IMR-90 (cell line): ENCODE measurements around the gene MOB3B. TPM values are rescaled to one million over a fixed set of nuclear protein-coding genes. Genes with fewer than 3 reads are reported as not detected.

ENCODE experiments used
- ATAC-seq: fragments of 200-7000 bp; cut with Tn5 transposase; 2 replicates; pipeline ENCODE4 v1.9.1; 2020; ENCODE audit warnings: low read depth, mild to moderate bottlenecking, moderate library complexity
- BruUV-seq: library from RNA; stranded (reverse); fragments of 400-500 nt; replicated peaks from 2 replicates; lab custom pipeline; 2021; lab: Mats Ljungman, UMichigan
- CTCF ChIA-PET: fragments of 300-600 bp; formaldehyde crosslinking; extraction: SDS; loops from one replicate; lab custom pipeline; 2021; ENCODE audit warnings: antibody characterized with exemption; lab: Yijun Ruan, JAX
- POLR2A ChIA-PET: fragments of 300-600 bp; sonication (Branson Sonifier 250); formaldehyde crosslinking; loops from one replicate; lab custom pipeline; 2022; ENCODE audit warnings: antibody characterized with exemption; ENCODE audit not compliant: unreplicated experiment; lab: Charles Lee
- DNase-seq: peaks from one replicate; pipeline ENCODE4 v3.0.0; 2013
- H2AFZ ChIP-seq: replicated peaks from 2 replicates; pipeline ENCODE3; 2013; ENCODE audit warnings: low read length, mild to moderate bottlenecking; ENCODE audit not compliant: poor library complexity
- H2AK5ac ChIP-seq: 2 replicates; pipeline ENCODE4 v1.6.1; 2013; ENCODE audit warnings: low read depth, low read length, inconsistent platforms
- H2AK9ac ChIP-seq: replicated peaks from 2 replicates; pipeline ENCODE3; 2013; ENCODE audit warnings: mild to moderate bottlenecking, low read depth, low read length, moderate library complexity; ENCODE audit not compliant: poor library complexity
- H2BK120ac ChIP-seq: 2 replicates; pipeline ENCODE4 v1.6.1; 2013; ENCODE audit warnings: low read depth, low read length, inconsistent platforms
- H2BK15ac ChIP-seq: 3 replicates; pipeline ENCODE4 v1.6.1; 2013; ENCODE audit warnings: low read depth, low read length, inconsistent platforms
- H2BK20ac ChIP-seq: 2 replicates; pipeline ENCODE4 v1.6.1; 2013; ENCODE audit warnings: low read depth, mild to moderate bottlenecking, inconsistent platforms, low read length, moderate library complexity
- H2BK5ac ChIP-seq: 2 replicates; pipeline ENCODE4 v1.6.1; 2013; ENCODE audit warnings: mild to moderate bottlenecking, low read depth, low read length, inconsistent platforms; ENCODE audit not compliant: poor library complexity, severe bottlenecking
- H3K14ac ChIP-seq: replicated peaks from 2 replicates; pipeline ENCODE4 v1.6.1; 2013; ENCODE audit warnings: low read depth, low read length, inconsistent platforms
- H3K18ac ChIP-seq: 2 replicates; pipeline ENCODE4 v1.6.1; 2013; ENCODE audit warnings: low read depth, low read length, control low read depth
- H3K23ac ChIP-seq: 2 replicates; pipeline ENCODE4 v1.6.1; 2013; ENCODE audit warnings: low read depth, low read length, inconsistent platforms
- H3K27ac ChIP-seq: 2 replicates; pipeline ENCODE4 v1.5.1; 2013; ENCODE audit warnings: mild to moderate bottlenecking, control low read depth, low read length; ENCODE audit not compliant: insufficient read depth
- H3K27me3 ChIP-seq: 2 replicates; pipeline ENCODE4 v1.6.1; 2013; ENCODE audit warnings: low read length; ENCODE audit not compliant: control insufficient read depth, insufficient read depth
- H3K36me3 ChIP-seq: 2 replicates; pipeline ENCODE4 v1.6.1; 2013; ENCODE audit warnings: low read length, mixed read lengths; ENCODE audit not compliant: control insufficient read depth, insufficient read depth
- H3K4ac ChIP-seq: 2 replicates; pipeline ENCODE4 v1.6.1; 2013; ENCODE audit warnings: low read depth, low read length, inconsistent platforms
- H3K4me1 ChIP-seq: 2 replicates; pipeline ENCODE4 v1.6.1; 2013; ENCODE audit warnings: low read length, mixed read lengths; ENCODE audit not compliant: control insufficient read depth, insufficient read depth
- H3K4me2 ChIP-seq: 2 replicates; pipeline ENCODE4 v1.6.1; 2013; ENCODE audit warnings: low read depth, mild to moderate bottlenecking, control low read depth, low read length, moderate library complexity
- H3K4me3 ChIP-seq: 2 replicates; pipeline ENCODE4 v1.5.1; 2013; ENCODE audit warnings: low read depth, mild to moderate bottlenecking, control low read depth, low read length, moderate library complexity; ENCODE audit not compliant: insufficient read depth
- H3K56ac ChIP-seq: 2 replicates; pipeline ENCODE4 v1.6.1; 2013; ENCODE audit warnings: low read length, inconsistent platforms; ENCODE audit not compliant: insufficient read depth; ENCODE audit errors: extremely low read depth
- H3K79me1 ChIP-seq, 2 experiments: 2 replicates each; pipeline ENCODE4 v1.6.1; 2013; ENCODE audit warnings: low read length in 2 of 2, inconsistent platforms in 1 of 2, low read depth in 1 of 2
- H3K9ac ChIP-seq: 2 replicates; pipeline ENCODE4 v1.6.1; 2013; ENCODE audit warnings: low read depth, low read length, control low read depth
- H3K9me1 ChIP-seq: 2 replicates; pipeline ENCODE4 v1.6.1; 2013; ENCODE audit warnings: low read length, inconsistent platforms; ENCODE audit not compliant: insufficient read depth
- H3K9me3 ChIP-seq: 2 replicates; pipeline ENCODE4 v1.6.1; 2013; ENCODE audit warnings: low read length; ENCODE audit not compliant: control insufficient read depth, insufficient read depth
- H4K20me1 ChIP-seq: 2 replicates; pipeline ENCODE4 v1.6.1; 2013; ENCODE audit warnings: low read length, inconsistent platforms; ENCODE audit not compliant: insufficient read depth
- H4K5ac ChIP-seq: 2 replicates; pipeline ENCODE4 v1.6.1; 2013; ENCODE audit warnings: mild to moderate bottlenecking, low read depth, low read length, control low read depth
- H4K8ac ChIP-seq, 2 experiments: 2 replicates each; pipeline ENCODE4 v1.6.1; 2013; ENCODE audit warnings: low read depth in 2 of 2, low read length in 2 of 2, control low read depth in 1 of 2, inconsistent platforms in 1 of 2
- H4K91ac ChIP-seq: 2 replicates; pipeline ENCODE4 v1.6.1; 2013; ENCODE audit warnings: low read depth, low read length, inconsistent platforms; ENCODE audit not compliant: insufficient read depth
- CHD1 ChIP-seq: IDR thresholded peaks from 2 replicates; pipeline ENCODE4 v1.6.1; 2012; ENCODE audit warnings: low read depth, low read length, improper control_type of control experiment
- ELK1 ChIP-seq: fragments of 150-350 bp; IDR thresholded peaks from 2 replicates; pipeline ENCODE4 v1.6.1; 2016; ENCODE audit warnings: low read depth, mild to moderate bottlenecking, low read length, moderate library complexity, borderline replicate concordance
- MAFK ChIP-seq: IDR thresholded peaks from 2 replicates; pipeline ENCODE4 v1.6.1; 2012; ENCODE audit warnings: low read depth, low read length, improper control_type of control experiment
- MAZ ChIP-seq: IDR thresholded peaks from 2 replicates; pipeline ENCODE4 v1.6.1; 2012; ENCODE audit warnings: low read depth, mild to moderate bottlenecking, low read length, improper control_type of control experiment, moderate library complexity, borderline replicate concordance
- NFE2L2 ChIP-seq: fragments of 150-350 bp; IDR thresholded peaks from 2 replicates; pipeline ENCODE4 v1.6.1; 2016; ENCODE audit warnings: low read depth, mild to moderate bottlenecking, low read length
- POLR2A ChIP-seq: IDR thresholded peaks from 2 replicates; pipeline ENCODE4 v1.6.1; 2012; ENCODE audit warnings: mild to moderate bottlenecking, low read depth, low read length
- RAD21 ChIP-seq: IDR thresholded peaks from 2 replicates; pipeline ENCODE4 v1.6.1; 2012; ENCODE audit warnings: low read length, improper control_type of control experiment
- SMC3 ChIP-seq: fragments of 150-350 bp; IDR thresholded peaks from 2 replicates; pipeline ENCODE4 v1.6.1; 2016; ENCODE audit warnings: low read depth, mild to moderate bottlenecking, antibody characterized with exemption, low read length, moderate library complexity
- WGBS, 2 experiments: methylation state at CpG; one replicate each; pipeline versions ENCODE4 v1.1.5 to v1.1.7; 2013; ENCODE audit warnings: missing lambda C conversion rate in 2 of 2; ENCODE audit not compliant: insufficient read length in 1 of 2; ENCODE audit errors: extremely low coverage in 2 of 2; 5-methylcytosine and 5-hydroxymethylcytosine counted together
- dilution Hi-C: fragments of 300-500 bp; cut with HindIII; formaldehyde crosslinking; loops from one replicate; pipeline ENCODE4 v1.14.3; 2018; ENCODE audit warnings: low sequenced_read_pairs; ENCODE audit not compliant: unreplicated experiment
- in situ Hi-C: fragments of 300-500 bp; cut with MboI; formaldehyde crosslinking; loops from 3 replicates; pipeline ENCODE4 v1.14.3; 2019; ENCODE audit warnings: low sequenced_read_pairs, inconsistent platforms, mixed read lengths
- intact Hi-C: fragments of 100-400 bp; cut with micrococcal nuclease; formaldehyde crosslinking; loops from 2 replicates; pipeline ENCODE4 v1.10.0; 2022
- polyA plus RNA-seq, 3 experiments: library from polyadenylated mRNA; depleted of rRNA; stranded (reverse); fragments of >200 nt; gene quantifications; 2 replicates each; pipeline ENCODE4 v1.2.3, GENCODE V29; 2012; ENCODE audit warnings: low replicate concordance in 1 of 3
- total RNA-seq: library from RNA; depleted of rRNA; stranded (reverse); fragments of >200 nt; gene quantifications from 2 replicates; pipeline ENCODE4 v1.2.3, GENCODE V29; 2012
- TF ChIP-seq, protein P1 (sequence below): conservative IDR thresholded peaks from 2 replicates; pipeline ENCODE4 v1.5.1; 2012; ENCODE audit warnings: mild to moderate bottlenecking, low read depth, low read length, improper control_type of control experiment

The MOB3B gene
- total and polyA plus RNA-seq, 2 of the 4 experiments (the other 2 are of a cell fraction): under 0.01 to 0.02 TPM

DNA sequence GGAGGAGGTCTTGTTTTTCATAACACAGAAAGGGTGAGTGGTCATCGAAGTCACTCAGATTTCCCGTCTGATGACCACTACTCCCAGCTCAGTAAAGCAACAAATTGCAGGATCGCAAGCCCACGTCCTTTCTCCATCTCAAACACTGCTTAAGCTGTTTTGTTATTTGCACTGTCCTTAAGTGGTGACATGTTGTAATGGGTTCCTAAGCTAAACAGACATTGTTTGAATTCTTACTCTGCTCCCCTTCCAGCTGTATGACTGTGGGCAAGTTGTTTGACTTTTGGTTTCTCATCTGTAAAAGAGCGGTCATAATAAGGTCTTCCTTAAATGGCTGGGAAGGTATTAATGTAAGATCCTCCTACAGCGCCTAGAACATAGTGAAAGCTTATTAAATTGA, 169.9 kb downstream of the MOB3B start:
- Histone ChIP-seq H4K91ac (no peak overlapping the region), H3K9me3 (no peaks in the 10 kb centered on the region), H3K9me1 (no peaks in the 10 kb centered on the region), H3K4me1 (no peaks in the 10 kb centered on the region), H3K14ac (no peak overlapping the region), H3K18ac (no peak overlapping the region), H3K56ac (no peak overlapping the region), H3K23ac (no peak overlapping the region), H2AK5ac (no peak overlapping the region), H4K8ac (no peak overlapping the region), H3K27me3 (no peaks in the 10 kb centered on the region), H2BK20ac (no peak overlapping the region), H3K4ac (no peak overlapping the region), H3K27ac (no peak overlapping the region), H3K4me3 (no peak overlapping the region), H2AK9ac (no peak overlapping the region), H2AFZ (no peak overlapping the region), H3K4me2 (no peak overlapping the region), H3K79me1 (no peaks in the 10 kb centered on the region), H3K36me3 (no peaks in the 10 kb centered on the region), H4K5ac (no peak overlapping the region), H2BK5ac (no peak overlapping the region), H4K20me1 (no peaks in the 10 kb centered on the region), H3K9ac (no peak overlapping the region), H2BK120ac (no peak overlapping the region), H2BK15ac (no peak overlapping the region)
- WGBS, 2 experiments: no CpG with 5 or more reads among the region's 6 CpGs
- intact Hi-C loops: no loop called here
- in situ Hi-C loops: loop anchor here (10.0 kb wide), 1 partner anchor 55 kb away; no protein-coding TSS in a partner anchor
- ATAC-seq (no peak), DNase-seq (no peak)
- ChIA-PET POLR2A (no interaction called here), CTCF (no interaction called here)
- no peak for TF ChIP-seq RAD21
- no peak for TF ChIP-seq POLR2A
- no peak for TF ChIP-seq MAZ
- TF ChIP-seq ELK1: no peak
- no peak for TF ChIP-seq MAFK
- TF ChIP-seq, protein P1, sequence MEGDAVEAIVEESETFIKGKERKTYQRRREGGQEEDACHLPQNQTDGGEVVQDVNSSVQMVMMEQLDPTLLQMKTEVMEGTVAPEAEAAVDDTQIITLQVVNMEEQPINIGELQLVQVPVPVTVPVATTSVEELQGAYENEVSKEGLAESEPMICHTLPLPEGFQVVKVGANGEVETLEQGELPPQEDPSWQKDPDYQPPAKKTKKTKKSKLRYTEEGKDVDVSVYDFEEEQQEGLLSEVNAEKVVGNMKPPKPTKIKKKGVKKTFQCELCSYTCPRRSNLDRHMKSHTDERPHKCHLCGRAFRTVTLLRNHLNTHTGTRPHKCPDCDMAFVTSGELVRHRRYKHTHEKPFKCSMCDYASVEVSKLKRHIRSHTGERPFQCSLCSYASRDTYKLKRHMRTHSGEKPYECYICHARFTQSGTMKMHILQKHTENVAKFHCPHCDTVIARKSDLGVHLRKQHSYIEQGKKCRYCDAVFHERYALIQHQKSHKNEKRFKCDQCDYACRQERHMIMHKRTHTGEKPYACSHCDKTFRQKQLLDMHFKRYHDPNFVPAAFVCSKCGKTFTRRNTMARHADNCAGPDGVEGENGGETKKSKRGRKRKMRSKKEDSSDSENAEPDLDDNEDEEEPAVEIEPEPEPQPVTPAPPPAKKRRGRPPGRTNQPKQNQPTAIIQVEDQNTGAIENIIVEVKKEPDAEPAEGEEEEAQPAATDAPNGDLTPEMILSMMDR: no peak
- TF ChIP-seq CHD1: no peak
- TF ChIP-seq SMC3: no peak
- TF ChIP-seq NFE2L2: no peak
- BruUV-seq: no TSS peak
- dilution Hi-C loops: no loop called here
